HCT116 (cell line): Measurements from ENCODE around the gene HLA-F. TPM values are rescaled to one million over a fixed set of nuclear protein-coding genes. Genes with fewer than 3 reads are reported as not detected.

Source experiments
- ATAC-seq: fragments of 200-7000 bp; cut with Tn5 transposase; 2 replicates; pipeline ENCODE4 v1.9.1; 2020; ENCODE audit warnings: mild to moderate bottlenecking, moderate library complexity
- BruUV-seq: library from RNA; stranded (reverse); fragments of 400-500 nt; replicated peaks from 2 replicates; lab custom pipeline; 2021; lab: Mats Ljungman, UMichigan
- CTCF ChIA-PET: fragments of 300-600 bp; sonication (Branson Sonifier 250); formaldehyde crosslinking; loops from one replicate; lab custom pipeline; 2021; ENCODE audit warnings: antibody characterized with exemption; lab: Charles Lee
- POLR2A ChIA-PET: fragments of 300-600, 350-600 bp; sonication (Branson Sonifier 250); formaldehyde crosslinking; loops from one replicate; lab custom pipeline; 2021; ENCODE audit warnings: antibody characterized with exemption; lab: Charles Lee
- RAD21 ChIA-PET, 2 experiments: fragments of 300-600 bp; sonication (Branson Sonifier 250); formaldehyde crosslinking; loops; one replicate each; lab custom pipeline; 2023; ENCODE audit warnings: low total read pairs in 2 of 2; ENCODE audit not compliant: uncharacterized antibody in 2 of 2, unreplicated experiment in 2 of 2, low non-redundant PET in 1 of 2; lab: Charles Lee
- DNase-seq: peaks from one replicate; pipeline ENCODE4 v3.0.0-alpha.2; 2010; ENCODE audit warnings: low read depth, low spot score
- H2AFZ ChIP-seq: fragments of 200-600 bp; shearing (Covaris generic), sonication (generic); 2 replicates; pipeline ENCODE4 v1.6.1; 2017; ENCODE audit warnings: low read depth, mixed run types, mixed read lengths, antibody characterized with exemption, low read length; ENCODE audit not compliant: poor library complexity, severe bottlenecking
- H3K27ac ChIP-seq: 2 replicates; pipeline ENCODE4 v1.5.1; 2012; ENCODE audit warnings: low read depth, low read length
- H3K27me3 ChIP-seq: fragments of 200-600 bp; sonication (generic); 2 replicates; pipeline ENCODE4 v1.6.1; 2016; ENCODE audit warnings: mixed run types, low read length, mixed read lengths; ENCODE audit not compliant: insufficient read depth
- H3K36me3 ChIP-seq, 2 experiments: fragments of 200-500 bp in 1 of 2; fragments of 200-600 bp in 1 of 2; sonication (Bioruptor generic) in 1 of 2; sonication (generic) in 1 of 2; 2 replicates each; pipeline versions ENCODE4 v1.5.1 to v1.6.1; 2014 to 2016; ENCODE audit warnings: low read length in 2 of 2, inconsistent platforms in 1 of 2, mixed read lengths in 1 of 2, mixed run types in 1 of 2; ENCODE audit not compliant: insufficient read depth in 2 of 2, control insufficient read depth in 1 of 2
- H3K4me1 ChIP-seq, 2 experiments: fragments of 200-600 bp in 1 of 2; sonication (generic) in 1 of 2; 2 replicates each; pipeline versions ENCODE4 v1.5.1 to v1.6.1; 2012 to 2017; ENCODE audit warnings: low read length in 2 of 2, inconsistent platforms in 1 of 2, mild to moderate bottlenecking in 1 of 2, mixed read lengths in 1 of 2, mixed run types in 1 of 2, moderate library complexity in 1 of 2; ENCODE audit not compliant: insufficient read depth in 2 of 2, control insufficient read depth in 1 of 2
- H3K4me2 ChIP-seq: fragments of 200-600 bp; sonication (generic); 2 replicates; pipeline ENCODE4 v1.6.1; 2017; ENCODE audit warnings: mixed run types, low read length, mixed read lengths
- H3K4me3 ChIP-seq, 2 experiments: fragments of 200-600 bp in 1 of 2; sonication (generic) in 1 of 2; replicated peaks in 1 of 2; 2 replicates each; pipeline ENCODE4 v1.5.1; 2011 to 2016; ENCODE audit warnings: low read length in 2 of 2, control low read depth in 1 of 2, low read depth in 1 of 2, mild to moderate bottlenecking in 1 of 2, mixed read lengths in 1 of 2, mixed run types in 1 of 2
- H3K79me2 ChIP-seq: fragments of 200-600 bp; sonication (generic); 2 replicates; pipeline ENCODE4 v1.6.1; 2017; ENCODE audit warnings: mild to moderate bottlenecking, mixed run types, low read length, moderate library complexity, mixed read lengths; ENCODE audit not compliant: insufficient read depth
- H3K9ac ChIP-seq: fragments of 200-600 bp; sonication (generic); 2 replicates; pipeline ENCODE4 v1.6.1; 2016; ENCODE audit warnings: low read length, mixed read lengths
- H3K9me2 ChIP-seq: fragments of 200-600 bp; sonication (generic), shearing (Covaris generic); 2 replicates; pipeline ENCODE4 v1.6.1; 2017; ENCODE audit warnings: mixed run types, mild to moderate bottlenecking, moderate library complexity; ENCODE audit not compliant: insufficient read depth
- H3K9me3 ChIP-seq, 2 experiments: fragments of 200-500 bp in 1 of 2; fragments of 200-600 bp in 1 of 2; sonication (Bioruptor generic) in 1 of 2; sonication (generic) in 1 of 2; 2 replicates each; pipeline ENCODE4 v1.6.1; 2014 to 2017; ENCODE audit warnings: low read length in 2 of 2, mixed read lengths in 2 of 2, inconsistent platforms in 1 of 2, low read depth in 1 of 2, mild to moderate bottlenecking in 1 of 2, mixed run types in 1 of 2, moderate library complexity in 1 of 2; ENCODE audit not compliant: control insufficient read depth in 1 of 2, insufficient read depth in 1 of 2
- H4K20me1 ChIP-seq: fragments of 200-600 bp; sonication (generic), shearing (Covaris generic); 2 replicates; pipeline ENCODE4 v1.6.1; 2017; ENCODE audit warnings: mixed run types, mild to moderate bottlenecking, moderate library complexity; ENCODE audit not compliant: insufficient read depth
- CEBPB ChIP-seq: IDR thresholded peaks from 2 replicates; pipeline ENCODE4 v1.6.1; 2012; ENCODE audit warnings: low read depth
- EGR1 ChIP-seq: IDR thresholded peaks from 2 replicates; pipeline ENCODE4 v1.6.1; 2012; ENCODE audit warnings: low read depth
- FOSL1 ChIP-seq: IDR thresholded peaks from 2 replicates; pipeline ENCODE4 v1.6.1; 2012; ENCODE audit warnings: low read depth
- MAX ChIP-seq: IDR thresholded peaks from 2 replicates; pipeline ENCODE4 v1.6.1; 2012
- POLR2AphosphoS5 ChIP-seq: IDR thresholded peaks from 2 replicates; pipeline ENCODE4 v1.6.1; 2011; ENCODE audit warnings: mild to moderate bottlenecking, low read depth, low read length, moderate library complexity
- RAD21 ChIP-seq: IDR thresholded peaks from 2 replicates; pipeline ENCODE4 v1.6.1; 2012; ENCODE audit warnings: low read depth, mild to moderate bottlenecking
- SRF ChIP-seq: IDR thresholded peaks from 2 replicates; pipeline ENCODE4 v1.6.1; 2012; ENCODE audit warnings: low read depth
- YY1 ChIP-seq: IDR thresholded peaks from 2 replicates; pipeline ENCODE4 v1.6.1; 2011; ENCODE audit warnings: low read length, low read depth, moderate library complexity, mild to moderate bottlenecking; ENCODE audit not compliant: insufficient replicate concordance; ENCODE audit errors: extremely low read depth
- ZBTB33 ChIP-seq: IDR thresholded peaks from 2 replicates; pipeline ENCODE4 v1.6.1; 2011; ENCODE audit warnings: mild to moderate bottlenecking, low read length, moderate library complexity; ENCODE audit not compliant: insufficient replicate concordance; ENCODE audit errors: extremely low read depth
- ZFX ChIP-seq: fragments of 450-650 bp; IDR thresholded peaks from 2 replicates; pipeline ENCODE4 v1.6.1; 2017
- ZNF274 ChIP-seq: fragments of 200-500 bp; sonication (Bioruptor generic); IDR thresholded peaks from 2 replicates; pipeline ENCODE4 v1.6.1; 2014; ENCODE audit warnings: mild to moderate bottlenecking, low read depth, low read length, inconsistent platforms
- intact Hi-C: fragments of 100-400 bp; cut with micrococcal nuclease; formaldehyde crosslinking; loops from 2 replicates; pipeline ENCODE4 v1.10.0; 2022
- total RNA-seq: library from RNA; stranded (reverse); gene quantifications from one replicate; pipeline ENCODE4 v1.2.1, GENCODE V29; 2021; ENCODE audit not compliant: unreplicated experiment

Gene HLA-F
- total RNA-seq, 1 experiment from 2014 or later, result 24.6 TPM

- H3K36me3 ChIP-seq, result peaks cover 0 to 4% of the 10 kb centered on the region in 2 experiments; a peak in 1 of 4 replicates
- ChIA-PET POLR2A (no interaction called here), RAD21 (no interaction called here), CTCF (no interaction called here)
- intact Hi-C loops, result no loop called here
- H2AFZ ChIP-seq, result no peak overlapping the region
- DNase-seq (no peak), ATAC-seq (no peak)
- no peaks in the 10 kb centered on the region for H3K9me3 ChIP-seq
- no peaks in the 10 kb centered on the region for H4K20me1 ChIP-seq
- H3K9me2 ChIP-seq, result no peaks in the 10 kb centered on the region
- no peaks in the 10 kb centered on the region for H3K27me3 ChIP-seq
- no peaks in the 10 kb centered on the region for H3K4me1 ChIP-seq
- H3K9ac ChIP-seq, result no peak overlapping the region
- TF ChIP-seq MAX (no peak), CEBPB (no peak), ZBTB33 (no peak), RAD21 (no peak), SRF (no peak), YY1 (no peak), FOSL1 (no peak), EGR1 (no peak), ZNF274 (no peak), ZFX (no peak), POLR2AphosphoS5 (no peak)
- no peak overlapping the region for H3K4me2 ChIP-seq
- H3K79me2 ChIP-seq, result no peaks in the 10 kb centered on the region; the same call in 1 of the 2 replicates
- H3K4me3 ChIP-seq, result no peak overlapping the region
- no TSS peak for BruUV-seq
- H3K27ac ChIP-seq, result no peak overlapping the region
Measured at GRCh38 chr6:29742127-29742526, 18.9 kb downstream of the HLA-F start.
